ENCODE measurements around the gene DCAF16.

Gene DCAF16

GRCh38 chr4:17785858-17786257 lies 24.7 kb downstream of the DCAF16 start:
- FAIRE-seq (no peak), DNase-seq (ENCODE audit: low spot score) (no peak)

- FAIRE-seq = no peak
- DNase-seq (ENCODE audit: low spot score) = no peak
Measured at GRCh38 chr4:17781300-17782287, 29.0 kb downstream of the DCAF16 start, which contains the start of gene FAM184B. TSS of gene FAM184B (minus strand) at chr4:17781621. CDS start at chr4:17781299, 322 bp downstream.

- DNase-seq (ENCODE audit: low spot score) = no peak
Measured at GRCh38 chr4:17780501-17781299, 29.9 kb downstream of the DCAF16 start.

GRCh38 chr4:17778431-17778830 lies 32.1 kb downstream of the DCAF16 start:
- FAIRE-seq (no peak), DNase-seq (ENCODE audit: low spot score) (no peak)

More at GRCh38 chr4:17780501-17781299, 29.9 kb downstream of the DCAF16 start:
- no peak for FAIRE-seq

GRCh38 chr4:17773135-17773698 lies 37.3 kb downstream of the DCAF16 start:
- FAIRE-seq = no peak

GRCh38 chr4:17771284-17771908 lies 39.2 kb downstream of the DCAF16 start:
- FAIRE-seq (no peak), DNase-seq (ENCODE audit: low spot score) (no peak)

More at GRCh38 chr4:17773135-17773698, 37.3 kb downstream of the DCAF16 start:
- no peak for DNase-seq (ENCODE audit: low spot score)

- FAIRE-seq = no peak
Measured at GRCh38 chr4:17770845-17771244, 39.7 kb downstream of the DCAF16 start.

GRCh38 chr4:17769406-17770174 lies 41.0 kb downstream of the DCAF16 start:
- DNase-seq (ENCODE audit: low spot score) = no peak
- no peak for FAIRE-seq

More at GRCh38 chr4:17770845-17771244, 39.7 kb downstream of the DCAF16 start:
- no peak for DNase-seq (ENCODE audit: low spot score)

GRCh38 chr4:17766826-17767458 lies 43.6 kb downstream of the DCAF16 start:
- FAIRE-seq (no peak), DNase-seq (ENCODE audit: low spot score) (no peak)

GRCh38 chr4:17765514-17766286 lies 44.9 kb downstream of the DCAF16 start:
- DNase-seq (ENCODE audit: low spot score) (no peak), FAIRE-seq (no peak)

GRCh38 chr4:17763931-17764330 lies 46.6 kb downstream of the DCAF16 start:
- DNase-seq (ENCODE audit: low spot score) (no peak), FAIRE-seq (no peak)

- FAIRE-seq = no peak
- DNase-seq (ENCODE audit: low spot score) = no peak
Measured at GRCh38 chr4:17763416-17763815, 47.1 kb downstream of the DCAF16 start.

- DNase-seq (ENCODE audit: low spot score) (no peak), FAIRE-seq (no peak)
Measured at GRCh38 chr4:17762726-17763125, 47.8 kb downstream of the DCAF16 start.

GRCh38 chr4:17761062-17761461 lies 49.5 kb downstream of the DCAF16 start:
- FAIRE-seq = no peak
- no peak for DNase-seq (ENCODE audit: low spot score)

- FAIRE-seq (no peak), DNase-seq (ENCODE audit: low spot score) (no peak)
Measured at GRCh38 chr4:17760626-17761025, 49.9 kb downstream of the DCAF16 start.

GRCh38 chr4:17758485-17758884 lies 52.1 kb downstream of the DCAF16 start:
- FAIRE-seq (no peak), DNase-seq (ENCODE audit: low spot score) (no peak)

- DNase-seq (ENCODE audit: low spot score) = no peak
- no peak for FAIRE-seq
Measured at GRCh38 chr4:17757621-17758020, 52.9 kb downstream of the DCAF16 start.

GRCh38 chr4:17753646-17754045 lies 56.9 kb downstream of the DCAF16 start:
- no peak for DNase-seq (ENCODE audit: low spot score)
- FAIRE-seq = no peak
